Esophagus (tissue), 2 donors: ENCODE results near the gene ARSG. TPM values are rescaled to one million over a fixed set of nuclear protein-coding genes. Genes with fewer than 3 reads are reported as not detected.

Source experiments
- H3K27ac ChIP-seq, 2 donors: one replicate each; pipeline ENCODE4 v1.5.1; 2013; ENCODE audit warnings: low read depth in 2 of 2, mild to moderate bottlenecking in 2 of 2, inconsistent platforms in 1 of 2, low read length in 1 of 2, moderate library complexity in 1 of 2
- H3K27me3 ChIP-seq, 2 donors: one replicate each; pipeline ENCODE4 v1.6.1; 2013; ENCODE audit warnings: low read length in 2 of 2, control low read depth in 1 of 2, mild to moderate bottlenecking in 1 of 2; ENCODE audit not compliant: insufficient read depth in 2 of 2, control insufficient read depth in 1 of 2
- H3K36me3 ChIP-seq, 2 donors: one replicate each; pipeline ENCODE4 v1.6.1; 2013; ENCODE audit warnings: low read length in 1 of 2; ENCODE audit not compliant: control insufficient read depth in 2 of 2, insufficient read depth in 2 of 2
- H3K4me1 ChIP-seq, 2 donors: one replicate each; pipeline ENCODE4 v1.6.1; 2013; ENCODE audit warnings: low read length in 1 of 2; ENCODE audit not compliant: control insufficient read depth in 2 of 2, insufficient read depth in 2 of 2
- H3K4me3 ChIP-seq, 2 donors: one replicate each; pipeline ENCODE4 v1.5.1; 2013; ENCODE audit warnings: low read length in 2 of 2, mild to moderate bottlenecking in 2 of 2, low read depth in 1 of 2, moderate library complexity in 1 of 2
- H3K9me3 ChIP-seq, 2 donors: one replicate each; pipeline ENCODE4 v1.6.1; 2013; ENCODE audit warnings: mild to moderate bottlenecking in 2 of 2, low read depth in 1 of 2, low read length in 1 of 2, moderate library complexity in 1 of 2; ENCODE audit not compliant: control insufficient read depth in 2 of 2, insufficient read depth in 1 of 2
- WGBS, 2 donors: extraction: QIAGEN DNeasy Blood & Tissue Kit; methylation state at CpG; one replicate each; pipeline ENCODE4 v1.1.7; 2013; 5-methylcytosine and 5-hydroxymethylcytosine counted together
- polyA plus RNA-seq, 2 donors: library from polyadenylated mRNA; stranded (reverse); fragments of 200-250 nt; gene quantifications; one replicate each; pipeline ENCODE4 v1.2.3, GENCODE V29; 2013
- donor health status: healthy with polysubstance abuse.
- donor health status: Bipolar disorder and iron deficiency.

Gene ARSG
- polyA plus RNA-seq, 2 donors = 2.8 to 3.5 TPM

DNA sequence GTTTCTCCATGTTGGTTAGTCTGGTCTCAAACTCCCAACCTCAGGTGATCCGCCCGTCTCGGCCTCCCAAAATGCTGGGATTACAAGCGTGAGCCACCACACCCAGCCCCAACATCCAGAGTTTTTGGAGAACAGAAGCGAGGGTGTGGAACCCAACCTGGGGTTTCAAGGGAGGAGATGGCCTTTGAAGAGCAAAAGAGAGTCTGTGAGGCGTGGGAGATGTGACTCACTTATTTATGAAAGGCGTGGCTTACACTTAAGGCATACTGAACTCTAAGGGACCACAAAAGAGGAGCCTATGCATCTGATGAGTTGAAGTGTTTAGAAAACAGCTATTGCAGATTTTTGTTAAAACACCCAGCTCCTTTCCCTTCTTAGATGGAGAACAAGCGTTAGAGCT, 18.9 kb downstream of the ARSG start:
- Histone ChIP-seq H3K4me3 (no peak overlapping the region), H3K27ac (peak overlapping the region in 1 of 2 donors; percentile 6), H3K36me3 (no peaks in the 10 kb centered on the region), H3K4me1 (peaks cover 0 to 3% of the 10 kb centered on the region in 2 donors), H3K9me3 (no peaks in the 10 kb centered on the region), H3K27me3 (no peaks in the 10 kb centered on the region)
- WGBS, 2 donors = 58 to 62% methylated on average over 8 of the region's 8 CpGs

DNA sequence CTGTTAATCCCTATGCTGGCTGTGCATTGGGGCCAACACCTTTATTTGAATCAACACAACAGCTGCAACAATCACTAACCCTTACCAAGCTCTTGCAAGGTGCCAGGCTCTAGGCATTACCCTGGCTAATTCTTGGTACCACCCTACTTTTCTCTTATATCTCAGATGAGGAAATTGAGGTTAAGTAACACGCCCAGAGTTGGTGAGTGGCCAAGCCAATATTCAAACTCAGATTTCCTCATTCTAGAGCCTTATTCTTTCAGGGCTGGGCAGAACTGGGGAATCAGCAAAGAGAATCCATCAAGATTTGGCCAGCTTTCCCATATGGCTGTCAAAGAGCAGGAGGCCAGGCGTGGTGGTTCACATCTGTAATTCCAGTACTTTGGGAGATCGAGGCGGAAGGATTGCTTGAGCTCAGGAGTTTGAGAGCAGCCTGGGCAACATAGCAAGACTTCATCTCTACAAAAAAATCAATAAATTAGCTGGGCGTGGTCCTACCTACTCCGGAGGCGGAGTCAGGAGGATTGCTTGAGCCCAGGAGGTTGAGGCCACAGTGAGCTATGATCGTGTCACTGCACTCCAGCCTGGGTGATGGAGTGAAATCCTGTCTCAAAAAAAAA, 23.7 kb downstream of the ARSG start:
- Histone ChIP-seq H3K4me1 (peaks cover 0 to 3% of the 10 kb centered on the region in 2 donors), H3K27ac (peak overlapping the region; percentile 50 to 84), H3K4me3 (no peak overlapping the region), H3K27me3 (no peaks in the 10 kb centered on the region), H3K9me3 (no peaks in the 10 kb centered on the region), H3K36me3 (no peaks in the 10 kb centered on the region)
- WGBS, 2 donors = 67 to 75% methylated on average over 8 of the region's 8 CpGs

- Histone ChIP-seq H3K27me3 (no peaks in the 10 kb centered on the region), H3K4me1 (peaks cover 0 to 3% of the 10 kb centered on the region in 2 donors), H3K27ac (no peak overlapping the region), H3K36me3 (no peaks in the 10 kb centered on the region), H3K9me3 (no peaks in the 10 kb centered on the region), H3K4me3 (no peak overlapping the region)
- WGBS, 2 donors = 87 to 94% methylated on average over 4 of the region's 4 CpGs
Measured at GRCh38 chr17:68315930-68316329, 24.6 kb downstream of the ARSG start.

DNA sequence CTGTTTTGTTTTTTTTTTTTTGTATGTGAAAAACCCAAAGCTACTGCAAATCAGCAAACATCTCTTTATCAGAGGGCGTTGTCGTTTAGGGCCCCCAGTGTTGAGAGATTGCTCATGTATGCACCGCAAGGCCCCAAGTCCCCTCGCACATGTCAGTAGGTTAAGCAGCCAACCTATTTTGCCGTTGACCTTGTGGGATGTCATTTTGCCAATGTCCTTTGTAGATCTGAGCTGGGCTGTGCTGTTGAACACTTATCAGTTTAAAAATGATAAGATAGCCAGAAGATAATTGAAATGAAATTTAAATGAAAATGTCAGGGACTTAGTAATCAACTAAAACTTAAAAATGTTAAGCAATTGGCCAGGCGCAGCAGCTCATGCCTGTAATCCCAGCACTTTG, 26.2 kb downstream of the ARSG start:
- 88 to 89% methylated on average over 6 of the region's 6 CpGs for WGBS, 2 donors
- Histone ChIP-seq H3K36me3 (no peaks in the 10 kb centered on the region), H3K4me3 (no peak overlapping the region), H3K4me1 (peaks cover 0 to 2% of the 10 kb centered on the region in 2 donors), H3K27me3 (no peaks in the 10 kb centered on the region), H3K27ac (no peak overlapping the region), H3K9me3 (no peaks in the 10 kb centered on the region)

DNA sequence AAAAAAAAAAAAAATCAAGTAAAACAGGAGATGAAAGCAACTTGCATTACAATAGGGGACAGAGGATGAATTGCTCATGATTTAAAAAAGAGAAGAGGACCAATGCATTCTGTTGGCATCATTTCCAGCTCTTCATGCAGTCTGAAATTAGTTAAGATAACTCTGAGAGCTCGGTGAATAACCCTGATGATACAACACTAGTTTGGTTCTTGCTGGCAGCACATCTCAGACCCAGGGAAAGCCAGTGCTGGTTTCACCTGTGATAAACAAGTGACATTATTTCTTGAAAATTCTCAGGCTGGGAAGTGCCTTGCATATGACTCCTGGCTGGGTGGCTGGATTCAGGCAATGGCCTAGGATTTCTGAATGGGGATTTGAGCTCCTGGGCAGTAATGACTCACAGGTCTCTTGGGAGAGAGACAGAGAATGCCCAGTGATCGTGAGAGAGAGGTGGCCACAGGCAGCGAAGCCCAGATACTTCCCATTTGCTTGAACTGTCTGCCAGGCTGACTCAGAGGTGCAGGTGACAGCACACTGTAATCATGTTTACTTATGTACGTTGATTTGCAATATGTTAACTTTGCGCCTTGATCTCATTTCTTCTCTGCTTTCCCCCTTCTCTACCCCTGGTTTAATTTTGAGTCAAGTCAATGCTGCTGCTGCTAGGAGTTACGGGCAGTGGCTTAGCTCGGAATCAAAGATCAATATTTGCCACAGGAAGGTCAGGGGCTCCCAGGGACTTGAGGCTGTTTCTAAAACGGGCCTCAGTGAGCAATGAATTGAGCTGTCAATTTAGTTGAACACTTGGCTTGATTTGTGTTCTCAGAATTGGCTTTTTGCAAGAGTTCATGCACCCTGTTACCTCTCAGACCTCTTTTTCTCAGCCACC, 27.1 kb downstream of the ARSG start:
- WGBS, 2 donors = 60 to 70% methylated on average over 8 of the region's 8 CpGs

GRCh38 chr17:68319410-68320162, 28.3 kb downstream of the ARSG start:
- no peak overlapping the region for H3K4me3 ChIP-seq
- no peak overlapping the region for H3K27ac ChIP-seq
- WGBS, 2 donors = 93% methylated on average over 12 of the region's 12 CpGs
- H3K4me1 ChIP-seq = no peaks in the 10 kb centered on the region
- no peaks in the 10 kb centered on the region for H3K9me3 ChIP-seq
- no peaks in the 10 kb centered on the region for H3K36me3 ChIP-seq
- no peaks in the 10 kb centered on the region for H3K27me3 ChIP-seq

More for the DNA sequence above, 27.1 kb downstream of the ARSG start:
- no peaks in the 10 kb centered on the region for H3K27me3 ChIP-seq
- no peaks in the 10 kb centered on the region for H3K4me1 ChIP-seq
- H3K36me3 ChIP-seq = no peaks in the 10 kb centered on the region
- H3K4me3 ChIP-seq = no peak overlapping the region
- H3K9me3 ChIP-seq = no peaks in the 10 kb centered on the region
- no peak overlapping the region for H3K27ac ChIP-seq

- H3K27me3 ChIP-seq = no peaks in the 10 kb centered on the region
- H3K36me3 ChIP-seq = no peaks in the 10 kb centered on the region
- H3K4me1 ChIP-seq = no peaks in the 10 kb centered on the region
- no peak overlapping the region for H3K4me3 ChIP-seq
- 60 to 61% methylated on average over 5 of the region's 5 CpGs for WGBS, 2 donors
- no peak overlapping the region for H3K27ac ChIP-seq
- no peaks in the 10 kb centered on the region for H3K9me3 ChIP-seq
Measured at GRCh38 chr17:68320311-68320865, 29.1 kb downstream of the ARSG start.

- no peak overlapping the region for H3K4me3 ChIP-seq
- no peaks in the 10 kb centered on the region for H3K36me3 ChIP-seq
- H3K9me3 ChIP-seq = no peaks in the 10 kb centered on the region
- 96 to 98% methylated on average over 7 of the region's 7 CpGs for WGBS, 2 donors
- no peak overlapping the region for H3K27ac ChIP-seq
- no peaks in the 10 kb centered on the region for H3K27me3 ChIP-seq
- H3K4me1 ChIP-seq = no peaks in the 10 kb centered on the region
Measured at GRCh38 chr17:68320943-68321555, 29.8 kb downstream of the ARSG start.

DNA sequence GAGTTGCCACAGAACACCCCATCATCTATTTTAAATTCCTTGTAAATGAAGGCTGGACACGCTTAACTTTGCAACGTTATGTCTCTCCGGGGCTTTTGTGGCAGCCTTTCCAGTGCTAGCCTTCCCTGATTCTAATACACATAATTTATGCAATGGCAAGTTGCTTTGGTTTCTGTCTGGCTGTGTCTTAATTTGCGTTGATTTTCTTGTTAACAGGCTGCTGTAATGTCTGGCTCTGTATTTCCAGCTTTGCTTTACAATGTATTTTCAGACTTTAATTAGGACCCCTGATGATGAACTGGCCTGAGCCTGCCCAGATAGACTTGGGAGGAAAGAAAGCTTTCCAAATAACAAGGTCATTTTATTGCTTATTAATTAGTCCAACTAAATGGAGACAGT, 30.3 kb downstream of the ARSG start:
- Histone ChIP-seq H3K4me3 (no peak overlapping the region), H3K27me3 (no peaks in the 10 kb centered on the region), H3K36me3 (no peaks in the 10 kb centered on the region), H3K9me3 (no peaks in the 10 kb centered on the region), H3K27ac (no peak overlapping the region), H3K4me1 (no peaks in the 10 kb centered on the region)
- WGBS, 2 donors = 78 to 87% methylated on average over 4 of the region's 4 CpGs
